ENCODE results near the gene DBF4. TPM values are rescaled to one million over a fixed set of nuclear protein-coding genes. Genes with fewer than 3 reads are reported as not detected.

DBF4 gene
- total RNA-seq, 4 donors from 2014 or later = 9.0 to 50.0 (median 11.1) TPM

GRCh38 chr7:87876869-87877234 lies 559 bp downstream of the DBF4 start:
- Histone ChIP-seq H3K9me3 (peaks cover 0 to 4% of the 10 kb centered on the region in 2 donors), H3K4me1 (peaks cover 14 to 38% (median 27%) of the 10 kb centered on the region in 4 donors), H3K27ac (peak overlapping the region; percentile 97 to 98 (median 98)), H3K36me3 (peaks cover 0 to 3% (median under 1%) of the 10 kb centered on the region in 4 donors), H3K4me3 (peak overlapping the region; percentile 59 to 92 (median 85)), H3K27me3 (no peaks in the 10 kb centered on the region)
- TF ChIP-seq POLR2A (IDR thresholded peaks at IDR 0.05) (no peak), CTCF (IDR thresholded peaks at IDR 0.05) (no peak), EP300 (IDR thresholded peaks at IDR 0.05; ENCODE audit: low read depth) (no peak), POLR2AphosphoS5 (IDR thresholded peaks at IDR 0.05) (peak in 1 of 3 donors; percentile 29)
- 0% methylated on average over 27 of the region's 27 CpGs; no CpG with 5 or more reads in 1 of the 2 donors for WGBS, 2 donors (ENCODE audit: low coverage in 1 of 2)
- intact Hi-C loops (cut with DNase I; ENCODE audit: low total_unique reads) = no loop called here
- peak; percentile 73 for DNase-seq
- in situ Hi-C loops (cut with MboI; ENCODE audit: low pct_ligation_motif_present in 1 of 4, low pct_unique_long_range_greater_than_20kb in 1 of 4, low sequenced_read_pairs in 3 of 4) = loop anchor here in 3 of 4 donors (25.0 kb wide), 2 partner anchors 365 to 540 kb away; partner anchors contain the start of gene CROT (in 3 of the 3)

GRCh38 chr7:87877366-87878040 lies 1.2 kb downstream of the DBF4 start:
- in situ Hi-C loops (cut with MboI; ENCODE audit: low pct_ligation_motif_present in 1 of 4, low pct_unique_long_range_greater_than_20kb in 1 of 4, low sequenced_read_pairs in 3 of 4) = loop anchor here in 3 of 4 donors (25.0 kb wide), 2 partner anchors 365 to 540 kb away; partner anchors contain the start of gene CROT (in 3 of the 3)
- H3K27ac ChIP-seq = peak overlapping the region; percentile 97 to 98 (median 98)
- WGBS, 2 donors (ENCODE audit: low coverage in 1 of 2) = 2 to 4% methylated on average over 10 of the region's 10 CpGs
- H3K4me3 ChIP-seq = peak overlapping the region; percentile 59 to 92 (median 85)
- H3K27me3 ChIP-seq = no peaks in the 10 kb centered on the region
- peaks cover 0 to under 1% of the 10 kb centered on the region in 2 donors for H3K9me3 ChIP-seq
- TF ChIP-seq POLR2AphosphoS5 (IDR thresholded peaks at IDR 0.05) (no peak), POLR2A (IDR thresholded peaks at IDR 0.05) (no peak), EP300 (IDR thresholded peaks at IDR 0.05; ENCODE audit: low read depth) (no peak), CTCF (IDR thresholded peaks at IDR 0.05) (no peak)
- intact Hi-C loops (cut with DNase I; ENCODE audit: low total_unique reads) = no loop called here
- peaks cover 14 to 38% (median 27%) of the 10 kb centered on the region in 4 donors for H3K4me1 ChIP-seq
- no peak for DNase-seq
- H3K36me3 ChIP-seq = no peaks in the 10 kb centered on the region

- no peak overlapping the region for H3K4me3 ChIP-seq
- intact Hi-C loops (cut with DNase I; ENCODE audit: low total_unique reads) = no loop called here
- in situ Hi-C loops (cut with MboI; ENCODE audit: low pct_ligation_motif_present in 1 of 4, low pct_unique_long_range_greater_than_20kb in 1 of 4, low sequenced_read_pairs in 3 of 4) = loop anchor here in 3 of 4 donors (25.0 kb wide), 2 partner anchors 366 to 541 kb away; partner anchors contain the start of gene CROT (in 3 of the 3)
- H3K9me3 ChIP-seq = no peaks in the 10 kb centered on the region
- no peak for TF ChIP-seq EP300 (IDR thresholded peaks at IDR 0.05; ENCODE audit: low read depth)
- no peak for TF ChIP-seq POLR2A (IDR thresholded peaks at IDR 0.05)
- no peak for TF ChIP-seq POLR2AphosphoS5 (IDR thresholded peaks at IDR 0.05)
- TF ChIP-seq CTCF (IDR thresholded peaks at IDR 0.05) = no peak
- peaks cover 14 to 38% (median 27%) of the 10 kb centered on the region in 4 donors for H3K4me1 ChIP-seq
- no peak overlapping the region for H3K27ac ChIP-seq
- H3K27me3 ChIP-seq = no peaks in the 10 kb centered on the region
- 52 to 56% methylated on average over 3 of the region's 3 CpGs for WGBS, 2 donors (ENCODE audit: low coverage in 1 of 2)
- no peak for DNase-seq
- no peaks in the 10 kb centered on the region for H3K36me3 ChIP-seq
Observed at GRCh38 chr7:87878208-87878735, 2.0 kb downstream of the DBF4 start.

GRCh38 chr7:87882151-87882937 lies 6.1 kb downstream of the DBF4 start:
- Histone ChIP-seq H3K27me3 (no peaks in the 10 kb centered on the region), H3K4me1 (peaks cover 4 to 16% (median 10%) of the 10 kb centered on the region in 4 donors), H3K4me3 (no peak overlapping the region), H3K36me3 (peaks cover 0 to 9% (median 0%) of the 10 kb centered on the region in 4 donors), H3K9me3 (no peaks in the 10 kb centered on the region), H3K27ac (no peak overlapping the region)
- in situ Hi-C loops (cut with MboI; ENCODE audit: low pct_ligation_motif_present in 1 of 4, low pct_unique_long_range_greater_than_20kb in 1 of 4, low sequenced_read_pairs in 3 of 4) (loop anchor here in 3 of 4 donors (10.0 to 25.0 kb wide), 3 partner anchors 370 to 545 kb away; partner anchors contain the start of gene CROT (in 3 of the 3)), intact Hi-C loops (cut with DNase I; ENCODE audit: low total_unique reads) (no loop called here)
- DNase-seq = no peak
- TF ChIP-seq CTCF (IDR thresholded peaks at IDR 0.05) (no peak), POLR2AphosphoS5 (IDR thresholded peaks at IDR 0.05) (no peak), POLR2A (IDR thresholded peaks at IDR 0.05) (no peak), EP300 (IDR thresholded peaks at IDR 0.05; ENCODE audit: low read depth) (no peak)
- 90 to 100% methylated on average over 4 of the region's 4 CpGs for WGBS, 2 donors (ENCODE audit: low coverage in 1 of 2)

Measured in transverse colon (tissue), 4 donors.